IMR-90 (cell line): ENCODE results near the gene CSDE1.

Experiments used
- CEBPB ChIP-seq: IDR thresholded peaks from 2 replicates; pipeline ENCODE4 v1.6.1; 2012; ENCODE audit warnings: low read depth, low read length, improper control_type of control experiment
- NFE2L2 ChIP-seq: fragments of 150-350 bp; IDR thresholded peaks from 2 replicates; pipeline ENCODE4 v1.6.1; 2016; ENCODE audit warnings: low read depth, mild to moderate bottlenecking, low read length
- RAD21 ChIP-seq: IDR thresholded peaks from 2 replicates; pipeline ENCODE4 v1.6.1; 2012; ENCODE audit warnings: low read length, improper control_type of control experiment
- RCOR1 ChIP-seq: IDR thresholded peaks from 2 replicates; pipeline ENCODE4 v1.6.1; 2012; ENCODE audit warnings: mild to moderate bottlenecking, low read length, improper control_type of control experiment; ENCODE audit not compliant: insufficient replicate concordance
- SMC3 ChIP-seq: fragments of 150-350 bp; IDR thresholded peaks from 2 replicates; pipeline ENCODE4 v1.6.1; 2016; ENCODE audit warnings: low read depth, mild to moderate bottlenecking, antibody characterized with exemption, low read length, moderate library complexity
- TF ChIP-seq, protein P1 (sequence below): conservative IDR thresholded peaks from 2 replicates; pipeline ENCODE4 v1.5.1; 2012; ENCODE audit warnings: mild to moderate bottlenecking, low read depth, low read length, improper control_type of control experiment
- TF ChIP-seq, protein P2 (sequence below): fragments of 150-350 bp; IDR thresholded peaks from 2 replicates; pipeline ENCODE4 v1.6.1; 2017; ENCODE audit warnings: mild to moderate bottlenecking, antibody characterized with exemption, low read length, low read depth

DNA sequence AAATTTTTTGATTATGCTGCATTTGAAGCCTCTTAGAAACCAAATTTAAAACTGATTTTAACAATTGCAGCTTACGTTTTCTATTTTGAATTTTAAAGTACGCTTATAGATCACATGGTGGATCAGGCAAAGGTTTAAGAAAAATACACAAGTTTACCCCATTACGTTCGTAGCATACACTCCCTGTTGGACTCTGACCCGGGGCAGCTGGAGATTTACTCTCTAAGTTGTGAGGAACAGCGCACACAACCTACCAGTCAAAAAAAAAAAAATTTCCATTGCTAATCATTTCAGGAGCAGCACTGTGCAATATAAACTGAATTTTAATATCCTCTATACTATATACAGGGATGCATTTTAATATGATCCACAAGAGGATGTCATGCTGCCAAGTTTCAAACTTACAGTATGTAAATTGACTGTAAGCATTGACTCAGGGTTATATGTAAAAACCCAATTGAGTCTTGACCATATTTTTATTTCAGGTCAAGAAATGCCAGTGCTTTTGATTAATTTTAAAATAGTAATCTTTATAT, 20.4 kb downstream of the CSDE1 start:
- TF ChIP-seq RCOR1: no peak
- no peak for TF ChIP-seq RAD21
- no peak for TF ChIP-seq CEBPB
- TF ChIP-seq NFE2L2: no peak
- TF ChIP-seq, protein P1, sequence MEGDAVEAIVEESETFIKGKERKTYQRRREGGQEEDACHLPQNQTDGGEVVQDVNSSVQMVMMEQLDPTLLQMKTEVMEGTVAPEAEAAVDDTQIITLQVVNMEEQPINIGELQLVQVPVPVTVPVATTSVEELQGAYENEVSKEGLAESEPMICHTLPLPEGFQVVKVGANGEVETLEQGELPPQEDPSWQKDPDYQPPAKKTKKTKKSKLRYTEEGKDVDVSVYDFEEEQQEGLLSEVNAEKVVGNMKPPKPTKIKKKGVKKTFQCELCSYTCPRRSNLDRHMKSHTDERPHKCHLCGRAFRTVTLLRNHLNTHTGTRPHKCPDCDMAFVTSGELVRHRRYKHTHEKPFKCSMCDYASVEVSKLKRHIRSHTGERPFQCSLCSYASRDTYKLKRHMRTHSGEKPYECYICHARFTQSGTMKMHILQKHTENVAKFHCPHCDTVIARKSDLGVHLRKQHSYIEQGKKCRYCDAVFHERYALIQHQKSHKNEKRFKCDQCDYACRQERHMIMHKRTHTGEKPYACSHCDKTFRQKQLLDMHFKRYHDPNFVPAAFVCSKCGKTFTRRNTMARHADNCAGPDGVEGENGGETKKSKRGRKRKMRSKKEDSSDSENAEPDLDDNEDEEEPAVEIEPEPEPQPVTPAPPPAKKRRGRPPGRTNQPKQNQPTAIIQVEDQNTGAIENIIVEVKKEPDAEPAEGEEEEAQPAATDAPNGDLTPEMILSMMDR: no peak
- no peak for TF ChIP-seq SMC3
- TF ChIP-seq, protein P2, sequence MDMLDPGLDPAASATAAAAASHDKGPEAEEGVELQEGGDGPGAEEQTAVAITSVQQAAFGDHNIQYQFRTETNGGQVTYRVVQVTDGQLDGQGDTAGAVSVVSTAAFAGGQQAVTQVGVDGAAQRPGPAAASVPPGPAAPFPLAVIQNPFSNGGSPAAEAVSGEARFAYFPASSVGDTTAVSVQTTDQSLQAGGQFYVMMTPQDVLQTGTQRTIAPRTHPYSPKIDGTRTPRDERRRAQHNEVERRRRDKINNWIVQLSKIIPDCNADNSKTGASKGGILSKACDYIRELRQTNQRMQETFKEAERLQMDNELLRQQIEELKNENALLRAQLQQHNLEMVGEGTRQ: no peak
